Embryonic facial prominence (tissue), 1 donor: ENCODE data around the gene SNX30.

Experiments
- DNase-seq: peaks from one replicate; pipeline ENCODE4 v3.0.0-alpha.2; 2016; ENCODE audit errors: extremely low spot score

The SNX30 gene

DNA sequence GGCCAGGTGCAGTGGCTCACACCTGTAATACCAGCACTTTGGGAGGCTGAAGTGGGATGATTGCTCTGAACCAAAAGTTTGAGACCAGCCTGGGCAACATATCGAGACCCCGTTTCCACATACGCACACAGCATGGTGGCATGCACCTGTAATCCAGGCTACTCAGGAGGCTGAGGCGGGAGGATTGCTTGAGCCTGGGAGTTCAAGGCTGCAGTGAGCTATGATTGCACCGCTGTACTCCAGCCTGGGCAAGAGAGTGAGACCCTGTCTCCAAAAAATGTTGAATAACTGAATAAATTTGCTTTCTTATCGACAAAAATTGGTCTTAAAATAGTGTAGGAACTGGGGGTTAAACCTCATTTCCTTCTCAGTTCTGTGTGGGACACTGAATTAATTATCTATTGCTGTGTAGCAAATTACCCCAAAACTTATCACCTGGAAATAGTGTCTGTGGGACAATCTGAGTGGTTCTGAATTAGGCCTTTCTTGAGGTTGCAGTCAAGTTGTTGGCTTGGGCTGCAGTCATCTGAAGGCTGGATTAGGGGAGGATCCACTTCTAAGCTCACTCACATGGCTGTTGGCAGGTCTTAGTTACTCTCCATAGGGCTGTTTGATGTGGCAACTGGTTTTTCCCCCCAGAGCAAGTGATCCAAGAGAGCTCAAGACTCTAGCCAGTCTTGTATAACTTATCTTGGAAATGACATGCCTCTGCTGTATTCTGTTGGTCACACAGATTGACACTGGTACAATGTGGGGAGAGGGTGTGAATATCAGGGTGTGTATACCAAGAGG is 2.0 kb downstream of the SNX30 start:
- no peak for DNase-seq

GRCh38 chr9:112753725-112754124 is 3.2 kb downstream of the SNX30 start:
- no peak for DNase-seq

GRCh38 chr9:112754578-112754977 is 4.0 kb downstream of the SNX30 start:
- DNase-seq: no peak

DNA sequence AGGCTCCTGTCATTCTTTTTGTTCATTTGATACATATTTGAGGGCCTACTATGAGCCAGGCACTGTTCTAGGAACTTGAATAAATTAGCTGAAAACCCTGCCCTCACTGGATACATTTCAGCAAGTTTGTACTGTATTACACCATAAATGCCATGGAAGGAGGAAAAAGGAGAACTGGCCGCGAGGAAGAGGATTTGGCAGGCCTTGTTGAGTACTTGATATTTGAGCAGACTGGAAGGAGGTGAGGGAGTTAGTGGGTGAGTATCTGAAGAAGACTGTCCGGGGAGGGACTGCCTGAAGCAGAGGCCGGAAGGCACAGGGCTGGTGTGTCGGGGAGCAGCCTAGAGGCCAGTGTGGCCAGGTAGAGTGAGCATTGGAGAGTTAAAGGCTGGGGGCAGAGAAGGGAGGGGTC is 4.5 kb downstream of the SNX30 start:
- no peak for DNase-seq

GRCh38 chr9:112755675-112756074 is 5.1 kb downstream of the SNX30 start:
- no peak for DNase-seq

DNA sequence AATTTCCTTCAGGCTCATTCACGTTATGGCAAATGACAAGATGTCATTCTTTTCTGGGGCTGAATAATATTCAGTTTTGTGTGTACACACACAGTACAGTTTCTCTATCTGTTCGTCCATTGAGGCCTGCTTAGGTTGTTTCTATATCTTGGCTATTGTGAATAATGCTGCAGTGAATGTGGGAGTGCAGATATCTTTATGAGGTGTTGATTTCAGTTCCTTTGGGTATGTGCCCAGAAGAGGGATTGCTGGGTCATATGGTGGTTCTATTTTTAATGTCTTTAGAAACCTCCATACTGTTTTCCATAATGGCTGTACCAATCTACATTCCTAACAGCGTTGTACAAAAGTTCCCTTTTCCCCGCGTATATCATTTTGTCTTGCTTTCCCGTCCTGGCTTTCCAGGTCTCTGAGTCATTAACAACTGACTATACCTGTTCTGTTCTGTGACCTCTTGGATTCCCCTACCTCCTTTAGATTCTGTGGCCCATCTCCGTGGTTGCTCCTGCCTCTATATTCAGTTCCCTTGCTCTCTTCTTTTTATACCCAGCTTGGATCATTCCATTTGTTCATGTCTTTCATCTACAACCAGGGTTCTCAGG is 6.8 kb downstream of the SNX30 start:
- no peak for DNase-seq

DNA sequence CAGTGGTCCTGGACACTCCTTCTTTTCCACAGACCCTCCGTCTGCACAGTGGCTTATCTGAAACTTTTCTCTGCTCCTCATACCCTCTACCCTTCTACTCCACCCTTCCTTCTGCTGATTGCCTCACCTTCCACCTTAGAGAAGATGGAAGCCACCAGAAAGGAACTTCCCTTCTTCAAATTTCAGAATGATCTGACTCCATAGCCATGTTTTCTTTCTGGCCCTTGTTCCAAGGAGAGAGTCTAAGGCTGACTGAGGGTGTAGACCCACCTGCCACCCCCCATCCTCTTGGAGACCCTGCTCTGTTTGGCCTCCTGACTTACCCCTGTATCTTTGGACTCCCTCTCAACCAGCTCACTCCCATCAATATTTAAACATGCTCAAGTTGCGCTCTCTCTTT is 7.4 kb downstream of the SNX30 start:
- DNase-seq: no peak

- DNase-seq: no peak
Observed at GRCh38 chr9:112760821-112761220, 10.3 kb downstream of the SNX30 start.

- DNase-seq: no peak
Observed at GRCh38 chr9:112761912-112762655, 11.5 kb downstream of the SNX30 start.

DNA sequence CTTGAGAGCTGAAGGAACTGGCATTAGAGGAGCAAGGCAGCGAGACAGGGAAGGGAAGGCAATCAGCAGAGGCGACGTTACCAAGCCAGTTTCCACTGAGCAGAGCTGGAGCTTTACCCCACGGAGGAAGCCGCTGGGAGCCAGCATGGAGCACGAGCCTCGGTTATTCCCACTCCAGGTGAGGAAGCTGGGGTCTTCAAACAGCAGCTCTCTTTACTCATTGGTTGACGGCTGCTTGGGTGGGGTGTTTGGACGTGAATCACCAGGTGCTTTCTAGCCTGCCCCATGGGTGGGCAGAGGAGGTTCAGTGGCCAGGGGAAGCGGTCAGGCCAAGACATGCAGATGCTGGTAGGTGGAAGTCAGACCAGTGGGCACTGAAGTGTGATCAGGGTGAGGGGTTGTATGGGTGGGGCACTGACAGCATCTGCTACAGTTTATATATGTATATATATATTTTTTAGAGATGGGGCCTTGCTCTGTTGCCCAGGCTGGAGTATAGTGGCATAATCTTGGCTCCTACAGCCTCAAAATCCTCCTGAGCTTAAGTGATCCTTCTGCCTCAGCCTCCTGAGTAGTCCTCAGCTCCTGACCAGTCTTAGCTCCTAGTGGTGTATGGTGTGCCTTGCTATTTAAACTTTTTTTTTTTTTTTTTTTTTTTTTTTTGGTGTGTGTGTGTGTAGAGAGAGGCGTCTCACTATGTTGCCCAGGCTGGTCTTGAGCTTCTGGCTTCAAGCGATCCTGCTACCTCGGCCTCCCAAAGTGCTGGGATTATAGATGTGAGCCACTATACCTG is 12.4 kb downstream of the SNX30 start:
- DNase-seq: no peak

- DNase-seq: no peak
Observed at GRCh38 chr9:112764344-112764743, 13.8 kb downstream of the SNX30 start.

GRCh38 chr9:112764837-112765236 is 14.3 kb downstream of the SNX30 start:
- no peak for DNase-seq

DNA sequence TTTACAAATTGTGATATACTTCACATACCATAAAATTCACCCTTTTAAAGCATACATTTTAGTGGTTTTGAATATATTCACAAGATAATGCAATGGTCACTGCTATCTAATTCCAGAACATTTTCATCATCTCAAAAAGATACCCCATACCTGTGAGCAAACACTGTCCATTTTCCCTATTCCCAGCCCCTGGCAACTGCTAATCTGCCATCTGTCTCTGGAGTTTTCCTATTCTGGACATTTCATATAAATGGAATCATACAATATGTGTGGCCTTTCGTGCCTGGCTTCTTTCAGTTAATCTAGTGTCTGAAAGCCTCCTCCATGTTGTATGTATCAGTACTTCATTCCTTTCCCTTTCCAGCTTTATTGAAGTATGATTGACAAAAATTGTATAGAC is 14.7 kb downstream of the SNX30 start:
- no peak for DNase-seq

DNA sequence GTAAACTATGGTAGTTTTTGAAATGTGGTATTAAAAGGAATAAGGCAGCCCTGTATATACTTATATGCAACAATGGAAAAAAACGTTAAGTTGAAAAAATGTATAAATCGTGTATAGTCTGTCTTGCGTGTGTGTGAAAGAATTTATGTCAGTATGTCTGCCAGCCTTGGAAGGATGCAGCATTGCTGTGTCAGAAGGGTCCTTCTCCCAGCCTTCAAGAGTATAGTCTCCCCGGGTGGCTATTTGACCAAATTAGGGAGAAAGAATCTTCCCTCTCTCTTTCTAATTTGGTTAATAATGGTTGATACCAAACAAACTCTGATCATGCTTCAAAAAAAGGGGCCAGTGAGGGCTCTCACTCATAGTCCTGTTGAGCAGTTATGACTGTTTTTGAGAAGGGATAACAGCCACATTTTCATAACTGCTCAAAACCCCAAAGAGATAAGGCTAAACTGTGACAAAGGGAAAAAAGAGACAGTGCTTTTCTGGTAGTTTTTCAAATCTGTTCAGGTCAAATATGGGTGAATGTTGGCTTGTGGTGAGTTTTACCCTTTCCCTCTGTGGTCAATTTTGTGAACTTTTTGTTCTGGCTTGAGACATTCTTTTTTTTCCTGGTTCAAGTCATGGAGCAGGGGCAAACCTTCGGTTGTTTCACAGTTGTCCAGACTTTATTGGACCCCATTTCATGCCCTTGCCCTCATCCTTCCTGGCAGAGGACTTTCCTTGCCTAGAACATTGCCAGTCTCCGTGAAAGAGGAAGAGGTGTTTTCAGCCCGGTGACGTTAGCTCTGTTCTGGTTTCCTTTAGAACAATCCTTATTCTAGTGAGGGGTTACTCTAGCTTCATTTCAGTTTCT is 21.0 kb downstream of the SNX30 start:
- DNase-seq: no peak

- no peak for DNase-seq
Observed at GRCh38 chr9:112772215-112772509, 21.6 kb downstream of the SNX30 start.

DNA sequence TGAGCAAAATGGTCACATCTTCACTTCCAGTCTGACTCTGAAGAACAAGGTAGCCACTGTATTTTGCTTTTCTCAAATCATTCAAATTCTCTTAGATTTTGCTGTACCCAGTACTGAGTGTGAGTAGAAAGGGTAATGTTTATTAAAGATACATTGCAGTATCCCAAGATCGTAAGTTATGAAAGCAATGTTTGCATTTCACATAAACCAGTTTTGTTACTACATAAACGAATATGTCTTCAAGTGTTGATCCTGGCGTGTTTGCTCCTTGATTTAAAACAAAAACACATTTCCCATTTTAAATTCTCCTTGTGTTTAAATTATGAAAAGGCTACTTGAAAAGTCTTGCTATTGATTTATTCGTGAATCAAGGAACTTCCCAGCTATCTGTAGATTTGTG is 22.0 kb downstream of the SNX30 start:
- no peak for DNase-seq

DNA sequence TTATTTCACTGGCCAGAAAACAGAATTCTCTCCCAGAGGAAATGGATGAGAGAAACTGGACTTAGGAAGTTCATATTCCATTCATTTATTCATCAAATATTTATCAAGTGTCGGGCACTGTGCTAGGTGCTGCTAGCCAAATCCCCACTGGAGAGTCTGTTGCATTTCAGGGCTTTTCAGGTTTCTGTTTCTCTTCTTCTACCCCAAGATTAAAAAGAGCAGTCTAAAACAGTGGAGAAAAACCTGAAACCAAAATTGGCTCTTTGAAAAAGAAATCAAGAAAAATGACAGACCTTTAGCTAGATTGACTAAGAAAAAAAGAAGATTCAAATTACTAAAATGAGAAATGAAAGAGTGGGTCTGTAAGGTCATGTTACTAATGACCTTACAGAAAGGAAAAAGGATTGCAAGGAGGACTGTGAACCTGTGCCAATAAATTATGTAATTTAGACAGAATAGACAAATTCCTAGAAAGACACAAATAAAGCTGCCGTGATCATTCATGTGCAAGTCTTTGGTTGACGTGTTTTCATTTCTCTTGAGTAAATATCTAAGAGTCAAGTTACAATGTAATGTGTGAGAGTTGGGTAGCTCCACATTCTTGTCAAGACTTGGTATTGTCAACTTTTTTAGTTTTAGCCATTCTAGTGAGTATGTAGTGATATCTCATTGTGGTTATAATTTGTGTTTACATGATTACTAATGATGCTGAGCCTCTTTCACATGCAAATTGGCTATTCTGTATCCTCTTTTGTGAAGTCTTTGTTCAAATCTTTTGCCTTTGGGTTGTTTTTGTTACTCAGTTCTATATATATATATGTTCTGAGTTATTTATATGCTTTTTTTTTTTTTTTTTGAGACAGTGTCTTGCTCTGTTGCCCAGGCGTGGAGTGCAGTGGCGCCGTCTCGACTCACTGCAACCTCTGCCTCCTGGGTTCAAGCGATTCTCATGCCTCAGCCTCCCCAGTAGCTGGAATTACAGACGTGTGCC is 23.7 kb downstream of the SNX30 start:
- no peak for DNase-seq

- no peak for DNase-seq
Observed at GRCh38 chr9:112777914-112778313, 27.4 kb downstream of the SNX30 start.

- DNase-seq: no peak
Observed at GRCh38 chr9:112780450-112781036, 30.0 kb downstream of the SNX30 start.

- DNase-seq: no peak
Observed at GRCh38 chr9:112782218-112782617, 31.7 kb downstream of the SNX30 start.
